Measurements from ENCODE around the gene MRPL50.
"Not testable (repeated sequence)": the region's sequence is repeated elsewhere in the genome, so short reads cannot be mapped to it uniquely, and the experiment has no call there.

The MRPL50 gene

GRCh38 chr9:101417389-101417788 is 19.0 kb upstream of the MRPL50 start:
- DNase-seq, result no peak

- DNase-seq, result no peak
Observed at GRCh38 chr9:101415578-101415977, 17.2 kb upstream of the MRPL50 start.

- no peak for DNase-seq
Observed at GRCh38 chr9:101414839-101415238, 16.4 kb upstream of the MRPL50 start.

- no peak for DNase-seq
Observed at GRCh38 chr9:101409079-101409477, 10.7 kb upstream of the MRPL50 start.

GRCh38 chr9:101408374-101409078 is 10.1 kb upstream of the MRPL50 start:
- DNase-seq, result no peak

DNA sequence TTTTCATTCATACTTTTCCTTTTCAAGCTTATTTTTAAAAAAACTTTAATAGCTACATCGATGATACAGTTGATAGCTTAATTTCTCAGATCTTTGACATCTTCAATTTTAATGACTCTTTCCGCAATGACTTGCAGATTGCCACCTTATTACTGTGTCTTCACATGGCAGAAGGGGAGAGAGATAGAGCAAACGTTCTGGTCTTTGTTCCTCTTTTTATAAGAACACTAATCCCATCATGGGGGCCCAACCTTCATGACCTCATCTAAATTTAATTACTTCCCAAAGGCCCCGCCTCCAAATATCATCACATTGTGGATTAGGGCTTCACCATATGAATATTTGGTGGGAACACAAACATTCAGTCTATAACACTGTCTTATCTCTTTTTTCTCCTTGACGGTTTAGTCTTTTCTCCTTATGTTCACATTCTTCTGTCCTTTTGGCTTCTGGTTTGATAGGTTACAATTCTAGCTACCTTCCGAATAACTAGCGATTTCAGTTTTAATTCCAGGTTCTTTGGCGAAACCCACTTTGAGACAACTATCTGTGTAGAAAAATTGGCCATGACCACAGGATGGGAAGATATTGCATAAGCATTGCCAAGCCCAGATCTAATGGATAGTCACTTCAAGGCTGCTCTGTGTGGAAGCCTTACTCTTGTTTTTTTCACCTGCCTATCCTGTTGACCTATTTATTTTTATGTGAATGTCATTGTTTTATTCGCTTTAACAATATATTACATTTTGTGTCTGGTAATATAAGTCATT is 5.3 kb upstream of the MRPL50 start:
- DNase-seq, result no peak

DNA sequence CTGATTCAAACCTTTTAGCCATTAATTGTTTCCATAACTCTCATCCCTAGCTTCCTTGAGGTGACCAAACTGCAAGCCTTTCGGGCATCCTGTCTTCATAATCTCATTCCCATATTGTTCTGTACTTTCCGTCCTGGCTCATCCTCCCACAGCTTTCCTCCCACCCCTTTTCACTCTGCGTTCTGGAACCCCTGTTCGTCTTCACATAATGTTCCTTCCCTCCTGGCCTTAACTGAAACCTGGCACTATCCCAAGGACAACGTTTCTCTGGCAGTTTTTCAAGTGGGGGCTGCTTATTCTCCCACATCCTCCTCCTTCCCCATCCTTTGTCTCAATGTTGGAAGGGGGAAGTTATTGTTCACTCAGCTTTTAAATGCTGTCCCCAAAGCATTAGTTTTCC is 1.7 kb upstream of the MRPL50 start:
- no peak for DNase-seq

DNA sequence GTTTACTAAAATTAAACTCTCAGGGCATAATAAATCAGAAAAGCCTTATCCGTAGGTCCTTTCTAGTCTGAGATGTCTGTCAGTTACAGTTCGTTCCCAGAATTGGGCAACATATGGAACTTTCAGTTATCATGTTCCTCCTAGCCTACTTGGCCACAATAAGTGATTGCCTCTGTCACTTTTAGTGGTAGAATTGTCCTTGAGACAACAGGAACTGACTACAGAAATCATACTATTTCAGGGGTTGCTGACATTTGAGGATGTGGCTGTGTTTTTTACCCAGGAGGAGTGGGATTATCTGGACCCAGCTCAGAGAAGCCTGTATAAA is 1.2 kb upstream of the MRPL50 start:
- DNase-seq, result no peak

GRCh38 chr9:101398930-101399642 is 668 bp upstream of the MRPL50 start:
- no peak for DNase-seq

GRCh38 chr9:101397746-101398067 is 711 bp downstream of the MRPL50 start:
- no peak for DNase-seq

DNA sequence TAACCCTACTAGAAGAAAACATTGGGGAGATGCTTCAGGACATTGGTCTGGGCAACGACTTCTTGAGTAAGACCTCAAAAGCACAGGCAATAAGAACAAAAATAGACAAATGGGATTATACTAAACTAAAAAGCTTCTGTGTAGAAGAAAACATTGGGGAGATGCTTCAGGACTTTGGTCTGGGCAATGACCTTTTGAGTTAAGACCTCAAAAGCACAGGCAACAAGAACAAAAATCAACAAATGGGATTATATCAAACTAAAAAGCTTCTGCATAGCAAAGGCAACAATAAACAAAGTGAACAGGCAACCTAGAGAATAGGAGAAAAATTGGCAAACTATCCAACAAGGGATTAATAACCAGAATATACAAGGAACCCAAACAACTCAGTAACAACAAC is 3.7 kb downstream of the MRPL50 start:
- no peak for DNase-seq

- DNase-seq, result no peak
Observed at GRCh38 chr9:101393135-101393534, 5.3 kb downstream of the MRPL50 start.

DNA sequence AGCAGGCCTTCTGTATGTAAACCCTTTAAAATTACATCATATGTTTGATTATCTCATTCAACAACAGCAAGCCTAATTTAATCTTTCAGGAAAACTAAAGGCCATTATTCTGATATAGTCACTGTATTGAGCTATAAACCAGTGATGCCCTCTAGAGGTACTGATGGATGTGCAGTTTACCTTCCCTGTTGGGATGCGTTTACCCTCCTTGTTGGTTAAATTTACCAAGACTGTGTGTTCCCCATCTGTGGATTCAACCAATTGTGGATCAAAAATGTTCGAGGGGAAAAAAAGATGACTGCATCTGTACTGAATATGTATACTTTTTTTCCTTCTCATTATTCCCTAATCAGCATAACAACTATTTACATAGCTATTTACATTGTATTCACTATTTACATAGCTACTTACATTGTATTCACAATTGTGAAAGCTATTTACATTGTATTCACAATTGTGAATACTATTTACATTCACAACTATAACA is 9.9 kb downstream of the MRPL50 start:
- DNase-seq, result no peak

DNA sequence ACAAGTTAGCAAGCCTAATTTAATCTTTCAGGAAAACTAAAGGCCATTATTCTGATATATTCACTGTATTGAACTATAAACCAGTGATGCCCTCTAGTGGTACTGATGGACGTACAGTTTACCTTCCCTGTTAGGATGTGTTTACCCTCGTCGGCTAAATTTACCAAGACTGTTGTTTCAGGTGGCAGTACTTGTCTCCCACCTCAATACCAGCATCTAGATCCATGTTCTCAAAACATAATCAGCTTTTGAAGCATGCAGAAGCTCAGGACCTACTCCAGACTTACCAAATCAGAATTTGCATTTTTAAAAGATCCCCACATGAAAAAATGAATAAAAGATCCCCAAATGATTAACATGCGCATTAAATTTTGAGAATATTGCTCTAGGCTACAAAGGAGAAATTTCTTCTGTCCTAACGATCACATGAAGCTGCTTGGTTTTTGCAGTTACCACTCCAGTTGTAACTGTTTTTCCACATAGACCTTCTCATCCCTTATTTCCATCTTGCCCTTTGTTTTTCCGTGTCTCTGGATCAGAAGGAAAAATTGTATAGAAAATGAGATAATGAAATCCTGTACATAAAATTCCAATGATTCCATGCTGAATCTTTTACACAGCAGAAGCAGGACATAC is 10.4 kb downstream of the MRPL50 start:
- DNase-seq, result no peak

- not testable (repeated sequence) for DNase-seq
Observed at GRCh38 chr9:101384873-101385536, 13.4 kb downstream of the MRPL50 start, which contains the start of gene BAAT. BAAT (minus strand) TSS chr9:101385006; CDS start chr9:101371404, 13,602 bp downstream.

DNA sequence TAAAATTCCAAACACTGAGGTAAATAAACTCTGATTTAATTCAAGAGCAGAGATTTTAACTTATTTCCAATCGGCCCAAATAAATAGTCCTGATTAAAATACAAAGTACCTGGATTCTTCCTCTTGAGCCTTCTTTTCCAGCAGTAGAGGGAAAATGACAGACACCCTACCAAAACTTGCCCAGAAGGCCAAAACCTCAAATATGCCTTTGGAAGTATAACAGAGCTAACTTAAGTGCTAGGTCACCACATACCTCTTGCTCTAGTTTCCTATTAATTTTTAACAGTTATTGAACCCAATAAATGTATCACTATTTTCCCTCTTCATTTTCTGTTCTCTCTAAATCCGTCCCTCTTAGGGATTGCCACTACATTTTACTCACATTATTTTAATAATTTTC is 15.1 kb downstream of the MRPL50 start:
- DNase-seq, result no peak

GRCh38 chr9:101381833-101382342 is 16.5 kb downstream of the MRPL50 start:
- no peak for DNase-seq

DNA sequence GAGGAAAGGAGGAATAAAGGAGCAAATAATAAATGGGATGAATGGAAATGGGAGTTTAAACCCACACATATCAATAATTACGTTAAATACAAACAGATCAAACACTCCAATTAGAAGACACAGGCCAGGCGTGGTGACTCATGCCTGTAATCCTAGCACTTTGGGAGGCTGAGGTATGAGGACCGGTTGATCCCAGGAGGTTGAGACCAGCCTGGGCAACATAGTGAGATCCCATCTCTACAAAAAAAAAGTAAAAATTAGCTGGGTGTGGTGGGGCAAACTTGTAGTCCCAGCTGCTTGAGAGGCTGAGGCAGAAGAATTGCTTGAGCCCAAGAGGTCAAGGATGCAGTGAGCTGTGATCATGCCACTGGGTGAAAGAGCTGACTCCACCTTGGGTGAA is 17.3 kb downstream of the MRPL50 start:
- no peak for DNase-seq

DNA sequence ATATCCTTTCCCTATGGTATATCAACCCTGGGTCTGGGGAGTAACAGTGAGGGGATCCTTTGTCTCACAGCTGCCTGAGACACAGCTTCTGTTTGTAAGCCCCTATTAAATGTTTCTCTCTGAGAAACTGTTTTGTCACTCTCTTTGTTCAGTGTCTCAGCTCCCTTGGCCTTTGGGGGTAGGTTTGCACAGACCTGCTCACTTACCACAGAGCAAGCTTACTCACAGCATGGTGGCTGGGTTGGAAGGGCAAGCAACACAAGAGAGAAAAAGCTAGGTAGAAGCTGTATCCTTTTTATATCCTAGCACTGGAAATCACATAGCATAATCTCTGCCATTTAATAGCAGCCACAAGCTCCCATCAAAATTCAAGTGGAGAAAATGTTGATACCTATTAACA is 18.1 kb downstream of the MRPL50 start:
- no peak for DNase-seq

DNA sequence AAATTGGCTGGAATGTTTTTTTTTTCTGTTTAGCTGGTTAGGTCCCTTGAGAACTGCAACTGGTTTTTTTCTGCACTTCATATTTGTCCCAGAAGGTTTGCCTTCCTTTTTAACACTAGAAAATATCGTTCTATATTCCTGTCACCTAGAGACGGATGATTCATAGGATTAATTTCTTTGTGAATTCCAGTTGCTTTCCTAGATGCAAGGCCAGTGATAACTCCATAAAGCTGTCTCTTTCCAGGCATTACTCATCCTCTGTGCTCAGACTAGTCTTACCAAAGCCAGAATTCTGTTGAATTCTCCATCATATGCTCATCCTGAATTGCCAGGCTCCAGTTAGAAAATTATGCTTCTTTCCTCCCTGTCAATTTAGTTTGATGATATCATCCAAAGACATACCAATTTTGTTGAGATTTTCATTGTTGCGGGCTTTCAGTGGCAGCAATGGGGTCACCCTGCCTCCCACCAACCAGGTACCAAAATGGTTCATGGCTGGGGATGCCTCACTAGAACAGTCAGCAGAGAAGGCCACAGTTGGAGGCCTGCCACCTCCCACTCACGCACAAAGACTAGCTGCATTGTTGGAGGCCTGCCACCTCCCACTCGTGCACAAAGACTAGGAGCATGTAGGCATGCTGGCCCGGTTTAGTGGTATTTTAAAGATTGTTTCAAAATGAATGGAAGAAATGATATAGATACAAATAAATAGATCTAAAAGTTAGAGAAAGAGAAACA is 22.1 kb downstream of the MRPL50 start:
- DNase-seq, result no peak

GRCh38 chr9:101375546-101375945 is 22.9 kb downstream of the MRPL50 start:
- DNase-seq, result no peak

Measured in T-helper 9 cell (primary cell).